Stimulated activated CD8-positive, alpha-beta memory T cell treated with anti-CD3 and anti-CD28 coated beads, Interleukin-12 subunit alpha, Interleukin-12 subunit beta, amount 100 ng/mL, for 1 hour (primary cell): ENCODE data around the gene MBD1.
A peak's percentile ranks its signal among the peaks of the same experiment; 100 is the strongest.
"Not testable (repeated sequence)": the region's sequence is repeated elsewhere in the genome, so short reads cannot be mapped to it uniquely, and the experiment has no call there.

Source experiments
- DNase-seq: peaks from one replicate; pipeline ENCODE4 v3.0.0-alpha.2; 2020; ENCODE audit warnings: low read depth

Gene MBD1

DNA sequence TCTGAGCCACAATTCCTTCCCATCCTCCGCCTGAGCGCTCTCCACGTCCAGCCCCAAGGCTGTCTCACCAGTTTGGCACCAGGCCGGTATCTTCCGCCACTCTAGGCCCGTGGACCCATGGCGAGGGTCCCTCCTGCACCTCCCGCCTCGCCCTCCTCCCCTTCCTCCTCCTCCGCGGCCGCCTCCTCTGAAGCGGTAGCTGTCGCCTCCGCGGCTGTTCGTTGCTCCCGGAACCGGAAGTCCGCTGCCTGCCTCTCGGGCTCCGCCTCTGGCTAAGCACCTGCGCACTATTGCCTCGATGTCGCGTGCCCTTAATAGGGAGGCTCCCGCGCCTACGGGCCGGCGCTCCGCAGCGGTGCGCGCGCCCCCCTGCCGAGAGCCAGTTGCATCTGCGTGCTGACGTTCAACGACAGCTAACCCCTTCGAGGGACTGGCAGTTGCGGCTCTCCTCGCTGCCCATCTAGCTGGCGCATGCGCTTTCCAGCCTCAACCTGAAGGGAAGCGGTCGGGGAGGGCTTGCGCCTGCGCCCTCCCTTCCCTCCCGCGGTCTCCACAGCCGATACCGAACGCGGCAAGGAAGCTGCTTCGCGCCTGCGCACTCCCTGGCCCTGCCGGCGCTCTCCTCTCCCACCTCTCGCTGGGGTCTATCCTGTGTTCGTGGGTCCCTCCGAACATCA is at the start of gene MBD1:
Gene MBD1, minus strand, starts transcription at position 229 of the 677 bp plus-strand sequence. CDS start 1,531 bp downstream, outside the sequence.
- DNase-seq: peak; percentile 95

GRCh38 chr18:50330176-50330575 is 48.9 kb upstream of the MBD1 start:
- DNase-seq: no peak

- DNase-seq: no peak
Observed at GRCh38 chr18:50327983-50328382, 46.7 kb upstream of the MBD1 start.

- DNase-seq: no peak
Observed at GRCh38 chr18:50320719-50321118, 39.4 kb upstream of the MBD1 start.

GRCh38 chr18:50315100-50315871 is 34.0 kb upstream of the MBD1 start:
- DNase-seq: no peak

- DNase-seq: no peak
Observed at GRCh38 chr18:50313873-50314460, 32.6 kb upstream of the MBD1 start.

- DNase-seq: no peak
Observed at GRCh38 chr18:50313031-50313607, 31.8 kb upstream of the MBD1 start.

DNA sequence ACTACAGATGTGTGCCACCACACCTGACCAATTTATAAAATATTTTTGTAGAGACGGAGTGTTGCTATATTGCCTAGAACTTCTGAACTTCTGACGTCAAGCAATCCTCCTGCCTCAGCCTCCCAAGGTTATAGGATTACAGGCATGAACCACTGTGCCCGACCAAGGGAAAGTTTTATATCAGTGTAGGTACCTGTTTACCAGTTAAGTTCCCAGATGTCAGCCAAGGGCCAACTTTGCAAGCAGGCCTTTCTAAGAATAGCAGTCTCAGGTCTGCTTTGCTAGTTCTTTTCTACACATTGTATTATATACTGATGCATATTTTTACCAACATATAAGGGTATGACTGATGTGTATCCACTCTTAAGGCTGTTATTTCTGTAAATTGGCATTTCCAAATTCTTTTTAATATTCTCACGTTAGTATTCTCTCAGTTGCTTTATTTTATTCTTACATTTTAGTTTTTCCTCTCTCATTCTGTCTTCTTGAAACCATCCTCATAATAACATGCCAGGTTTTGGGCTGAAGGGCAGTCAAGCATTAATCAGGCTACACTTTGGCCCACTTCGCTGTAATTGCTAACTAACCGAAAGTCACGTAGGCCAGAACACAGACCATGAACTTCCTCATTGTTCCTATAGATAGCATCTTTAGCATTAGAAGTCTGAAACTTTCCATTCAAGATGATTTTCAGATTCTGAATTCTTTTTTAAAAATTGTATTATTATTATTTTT is 31.1 kb upstream of the MBD1 start:
- DNase-seq: no peak

DNA sequence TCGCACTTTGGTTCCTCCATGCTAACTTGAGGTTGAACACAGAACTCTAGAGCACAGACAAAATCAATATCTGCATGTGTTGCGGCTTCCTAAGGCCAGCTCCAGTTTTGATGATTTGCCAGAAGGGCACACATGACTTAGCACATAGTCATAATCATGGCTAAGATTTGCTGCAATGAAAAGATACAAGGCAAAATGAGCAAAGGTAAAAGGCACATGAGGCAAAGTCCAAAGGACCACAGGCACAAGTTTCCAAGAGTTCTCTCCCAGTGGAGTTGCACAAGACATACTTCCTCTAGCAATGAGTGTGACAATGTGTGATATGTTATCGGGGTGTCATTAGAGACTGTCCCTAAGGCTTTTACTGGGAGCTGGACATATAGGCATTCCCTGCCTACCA is 30.3 kb upstream of the MBD1 start:
- DNase-seq: no peak

- DNase-seq: no peak
Observed at GRCh38 chr18:50310080-50310479, 28.8 kb upstream of the MBD1 start.

- DNase-seq: not testable (repeated sequence)
Observed at GRCh38 chr18:50308851-50309250, 27.5 kb upstream of the MBD1 start.

- peak; percentile 85 for DNase-seq
Observed at GRCh38 chr18:50307738-50308470, 26.6 kb upstream of the MBD1 start.

DNA sequence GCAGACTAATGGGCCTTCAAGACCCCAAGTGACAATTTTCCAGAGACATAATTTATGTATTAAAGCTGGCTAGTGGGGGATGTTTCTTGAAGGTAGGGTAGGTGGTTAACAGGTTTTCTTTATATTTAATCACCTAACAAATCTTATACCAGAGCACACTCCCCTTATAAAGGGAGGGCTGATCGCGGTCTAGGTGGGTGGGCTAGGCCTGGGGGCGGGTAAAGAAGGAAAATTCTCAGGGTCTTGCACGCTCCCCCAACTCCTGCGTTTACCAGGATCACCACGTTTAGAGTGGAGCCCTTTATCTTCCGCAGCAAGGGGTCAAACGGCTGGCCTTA is 26.0 kb upstream of the MBD1 start:
- no peak for DNase-seq

- DNase-seq: no peak
Observed at GRCh38 chr18:50306944-50307343, 25.6 kb upstream of the MBD1 start.

DNA sequence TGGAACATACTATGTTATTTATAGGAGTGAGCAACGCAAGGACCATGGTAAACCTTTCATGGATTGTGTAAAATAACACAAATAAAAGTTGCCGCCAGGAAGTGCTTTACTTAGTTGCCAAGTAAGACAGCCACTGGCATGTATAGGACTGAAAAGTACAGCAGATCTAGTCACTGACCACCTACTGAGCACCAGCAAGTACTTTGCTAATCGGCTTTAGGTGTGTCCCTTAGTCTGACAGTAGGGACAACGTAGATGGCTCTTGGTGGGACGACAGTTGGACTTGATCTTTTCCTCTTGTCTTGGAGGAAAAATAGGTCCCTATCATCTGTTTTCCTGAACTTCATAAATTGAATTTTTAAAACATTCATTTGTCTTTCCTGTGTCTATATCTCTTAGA is 19.8 kb upstream of the MBD1 start:
- no peak for DNase-seq

GRCh38 chr18:50299626-50300388 is 18.5 kb upstream of the MBD1 start:
- DNase-seq: no peak

GRCh38 chr18:50298443-50299284 is 17.3 kb upstream of the MBD1 start:
- DNase-seq: no peak

GRCh38 chr18:50297621-50298442 is 16.5 kb upstream of the MBD1 start:
- DNase-seq: peak; percentile 53

- no peak for DNase-seq
Observed at GRCh38 chr18:50293039-50293438, 11.7 kb upstream of the MBD1 start.
